Activated naive CD4-positive, alpha-beta T cell treated with anti-CD3 and anti-CD28 coated beads, Interleukin-2, amount 10 ng/mL, durations not matched to agents 7 days and 5 days (primary cell): Measurements from ENCODE around the gene GATM.
A peak's percentile ranks its signal among the peaks of the same experiment; 100 is the strongest.
"Not testable (repeated sequence)": the region's sequence is repeated elsewhere in the genome, so short reads cannot be mapped to it uniquely, and the experiment has no call there.

Experiments
- CTCF ChIA-PET: fragments of 350-600 bp; sonication (Branson Sonifier 250); formaldehyde crosslinking; loops from one replicate; lab custom pipeline; 2021; ENCODE audit warnings: antibody characterized with exemption; lab: Charles Lee
- DNase-seq: peaks from one replicate; pipeline ENCODE4 v3.0.0-alpha.2; 2020
- H3K27ac Mint-ChIP-seq: one replicate; pipeline ENCODE4 v1.8.0; 2021; ENCODE audit warnings: mild to moderate bottlenecking, moderate library complexity, mixed read lengths
- H3K27me3 Mint-ChIP-seq: one replicate; pipeline ENCODE4 v1.8.0; 2021; ENCODE audit warnings: mild to moderate bottlenecking, mixed read lengths
- H3K36me3 Mint-ChIP-seq: one replicate; pipeline ENCODE4 v1.8.0; 2021; ENCODE audit warnings: mixed read lengths
- H3K4me1 Mint-ChIP-seq: one replicate; pipeline ENCODE4 v1.8.0; 2021; ENCODE audit warnings: mixed read lengths
- H3K4me3 Mint-ChIP-seq: one replicate; pipeline ENCODE4 v1.8.0; 2021; ENCODE audit warnings: mild to moderate bottlenecking, moderate library complexity, mixed read lengths
- H3K9me3 Mint-ChIP-seq: one replicate; pipeline ENCODE4 v1.8.0; 2021; ENCODE audit warnings: mixed read lengths

Gene GATM

DNA sequence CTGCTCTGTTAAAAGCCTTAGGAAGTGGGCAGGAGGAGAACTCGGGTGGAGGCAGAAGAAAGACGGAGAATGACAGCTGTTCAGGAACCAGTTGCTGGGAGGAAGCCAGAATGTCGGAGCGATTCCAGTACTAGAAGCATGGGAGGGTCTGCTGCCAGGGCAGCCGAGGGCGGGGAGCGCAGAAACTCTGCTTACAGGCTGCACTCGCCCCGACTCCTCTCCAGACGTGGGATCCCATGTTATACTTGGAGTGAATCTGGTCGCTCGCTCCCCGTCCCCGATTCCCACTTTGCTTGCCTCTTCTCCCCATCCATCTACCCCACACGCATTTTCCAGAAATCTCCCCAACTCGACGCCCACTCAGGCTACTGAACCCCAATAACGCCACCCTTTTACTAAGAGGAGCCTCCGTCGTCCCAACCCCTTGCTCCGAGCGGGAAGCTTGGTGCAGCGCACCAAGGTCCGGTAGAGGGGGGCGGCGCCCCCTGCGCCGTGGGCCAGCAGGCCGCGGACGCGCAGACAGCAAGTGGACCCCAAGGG, 665 bp downstream of the GATM start:
- CTCF ChIA-PET = no interaction called here
- no peak overlapping the region for H3K27ac Mint-ChIP-seq
- H3K9me3 Mint-ChIP-seq = no peaks in the 10 kb centered on the region
- H3K4me1 Mint-ChIP-seq = peaks cover 14% of the 10 kb centered on the region
- H3K36me3 Mint-ChIP-seq = no peaks in the 10 kb centered on the region
- peak overlapping the region; percentile 69 for H3K4me3 Mint-ChIP-seq
- DNase-seq = no peak
- H3K27me3 Mint-ChIP-seq = peaks cover 62% of the 10 kb centered on the region

DNA sequence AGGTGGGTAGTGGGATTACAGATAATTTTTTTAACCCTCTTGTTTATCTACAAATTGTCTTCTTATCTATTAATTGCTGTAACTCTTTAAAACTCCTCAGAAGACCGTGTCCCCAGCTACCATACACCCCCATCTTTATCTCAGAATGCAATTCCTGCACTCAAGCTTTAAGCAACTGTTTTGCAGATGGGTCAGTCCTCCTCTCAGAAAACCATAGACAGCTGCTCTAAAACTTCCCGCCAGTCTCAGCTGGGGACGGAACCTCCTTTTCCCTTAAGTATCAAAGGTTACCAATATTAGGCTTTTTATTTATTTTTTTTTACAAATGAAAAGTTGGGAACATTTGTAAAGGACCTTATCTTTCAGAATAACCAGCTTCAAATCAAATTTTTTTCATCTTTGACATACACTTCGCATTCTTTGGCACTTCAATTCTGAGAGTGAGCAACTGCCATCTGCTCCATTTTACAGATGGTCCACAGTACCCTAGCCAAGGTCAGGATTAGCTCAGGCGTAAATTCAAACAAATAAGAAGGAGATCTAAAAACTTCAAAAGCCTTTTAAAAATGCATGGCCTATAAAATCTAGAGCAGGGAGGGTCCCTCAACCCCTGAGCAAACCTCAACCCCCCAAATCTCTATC, 1.3 kb downstream of the GATM start:
- peaks cover 14% of the 10 kb centered on the region for H3K4me1 Mint-ChIP-seq
- H3K27me3 Mint-ChIP-seq = peaks cover 61% of the 10 kb centered on the region
- H3K36me3 Mint-ChIP-seq = no peaks in the 10 kb centered on the region
- H3K9me3 Mint-ChIP-seq = no peaks in the 10 kb centered on the region
- H3K27ac Mint-ChIP-seq = no peak overlapping the region
- no peak for DNase-seq
- CTCF ChIA-PET = no interaction called here
- H3K4me3 Mint-ChIP-seq = peak overlapping the region; percentile 69

DNA sequence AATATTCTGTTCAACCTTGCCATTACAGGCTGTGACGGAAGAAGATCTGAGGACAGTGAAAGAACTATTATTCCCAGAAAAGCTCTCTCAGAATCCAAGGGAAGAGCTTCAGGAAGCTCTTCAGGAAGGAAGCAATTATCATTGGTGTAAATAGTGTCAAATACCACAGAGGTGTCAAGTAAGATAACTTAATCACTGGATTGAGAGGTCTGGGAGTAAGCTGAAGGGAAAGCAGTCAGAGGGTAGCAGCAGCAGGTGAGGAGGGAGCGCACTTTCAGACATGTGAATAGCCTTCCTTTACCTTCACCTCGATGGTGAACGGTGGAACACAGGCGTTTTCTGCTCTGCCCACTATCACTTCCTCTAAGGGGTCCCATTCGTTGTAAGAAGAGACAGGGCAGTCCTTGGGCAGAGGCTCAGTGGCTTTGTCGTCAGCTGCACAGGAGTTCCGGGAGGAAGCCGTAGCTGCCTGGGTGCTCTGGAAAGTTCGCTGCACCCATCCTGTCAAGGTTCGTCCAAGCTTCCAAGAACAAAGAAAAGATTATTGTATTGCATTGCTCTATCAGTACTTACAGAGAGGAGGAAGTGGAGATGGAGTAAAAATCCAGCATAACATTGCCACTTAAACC, 1.9 kb downstream of the GATM start:
- H3K36me3 Mint-ChIP-seq = no peaks in the 10 kb centered on the region
- H3K4me3 Mint-ChIP-seq = no peak overlapping the region
- no peak for DNase-seq
- H3K9me3 Mint-ChIP-seq = no peaks in the 10 kb centered on the region
- CTCF ChIA-PET = no interaction called here
- peaks cover 14% of the 10 kb centered on the region for H3K4me1 Mint-ChIP-seq
- H3K27me3 Mint-ChIP-seq = peaks cover 59% of the 10 kb centered on the region
- no peak overlapping the region for H3K27ac Mint-ChIP-seq

DNA sequence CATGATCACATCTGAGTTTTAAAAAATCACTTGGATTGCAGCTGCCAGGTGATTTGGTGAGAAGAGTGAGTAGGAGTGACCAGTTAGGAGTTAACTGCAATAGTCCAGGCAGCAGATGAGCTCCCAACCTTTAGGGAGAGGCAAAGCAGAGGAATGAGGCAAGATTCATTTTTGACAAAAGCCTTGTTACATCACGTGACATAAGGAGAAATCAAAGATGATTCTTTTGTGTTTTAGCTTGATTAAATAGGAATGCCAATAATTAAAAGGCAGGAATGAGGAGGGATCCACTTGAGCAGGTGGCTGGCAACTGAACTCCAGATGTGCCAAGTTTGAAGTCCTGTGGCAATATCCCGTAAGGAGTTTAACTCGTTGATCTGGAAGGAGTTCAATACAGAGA, 2.5 kb downstream of the GATM start:
- CTCF ChIA-PET = no interaction called here
- Mint-ChIP-seq H3K27ac (no peak overlapping the region), H3K27me3 (peaks cover 59% of the 10 kb centered on the region), H3K9me3 (no peaks in the 10 kb centered on the region), H3K36me3 (no peaks in the 10 kb centered on the region), H3K4me3 (no peak overlapping the region), H3K4me1 (peaks cover 14% of the 10 kb centered on the region)
- no peak for DNase-seq

DNA sequence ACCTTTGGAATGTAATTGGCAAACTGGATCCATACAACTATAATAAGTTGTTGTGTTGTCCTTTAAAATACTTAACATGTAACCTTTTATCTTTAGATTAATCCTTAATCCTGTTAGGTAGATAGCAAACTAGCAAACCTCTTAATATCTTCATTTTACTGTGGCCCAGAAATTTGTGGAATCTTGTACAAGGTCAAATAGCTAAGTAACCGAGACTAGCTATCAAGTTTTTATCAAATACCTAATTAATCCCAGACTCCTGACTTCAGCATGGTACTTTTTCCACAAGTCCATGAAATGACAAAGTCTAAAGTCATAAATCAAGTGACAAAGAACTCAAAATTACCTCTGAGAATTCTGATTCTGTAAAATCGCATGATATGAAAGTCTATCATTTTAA, 4.4 kb downstream of the GATM start:
- no peaks in the 10 kb centered on the region for H3K36me3 Mint-ChIP-seq
- no peak for DNase-seq
- H3K4me3 Mint-ChIP-seq = no peak overlapping the region
- peaks cover 51% of the 10 kb centered on the region for H3K27me3 Mint-ChIP-seq
- H3K4me1 Mint-ChIP-seq = peaks cover 13% of the 10 kb centered on the region
- no peaks in the 10 kb centered on the region for H3K9me3 Mint-ChIP-seq
- no peak overlapping the region for H3K27ac Mint-ChIP-seq
- CTCF ChIA-PET = interaction anchor here (1.4 kb wide), 1 partner anchor 9 kb away, joined by 3 read pairs; no protein-coding TSS in a partner anchor

DNA sequence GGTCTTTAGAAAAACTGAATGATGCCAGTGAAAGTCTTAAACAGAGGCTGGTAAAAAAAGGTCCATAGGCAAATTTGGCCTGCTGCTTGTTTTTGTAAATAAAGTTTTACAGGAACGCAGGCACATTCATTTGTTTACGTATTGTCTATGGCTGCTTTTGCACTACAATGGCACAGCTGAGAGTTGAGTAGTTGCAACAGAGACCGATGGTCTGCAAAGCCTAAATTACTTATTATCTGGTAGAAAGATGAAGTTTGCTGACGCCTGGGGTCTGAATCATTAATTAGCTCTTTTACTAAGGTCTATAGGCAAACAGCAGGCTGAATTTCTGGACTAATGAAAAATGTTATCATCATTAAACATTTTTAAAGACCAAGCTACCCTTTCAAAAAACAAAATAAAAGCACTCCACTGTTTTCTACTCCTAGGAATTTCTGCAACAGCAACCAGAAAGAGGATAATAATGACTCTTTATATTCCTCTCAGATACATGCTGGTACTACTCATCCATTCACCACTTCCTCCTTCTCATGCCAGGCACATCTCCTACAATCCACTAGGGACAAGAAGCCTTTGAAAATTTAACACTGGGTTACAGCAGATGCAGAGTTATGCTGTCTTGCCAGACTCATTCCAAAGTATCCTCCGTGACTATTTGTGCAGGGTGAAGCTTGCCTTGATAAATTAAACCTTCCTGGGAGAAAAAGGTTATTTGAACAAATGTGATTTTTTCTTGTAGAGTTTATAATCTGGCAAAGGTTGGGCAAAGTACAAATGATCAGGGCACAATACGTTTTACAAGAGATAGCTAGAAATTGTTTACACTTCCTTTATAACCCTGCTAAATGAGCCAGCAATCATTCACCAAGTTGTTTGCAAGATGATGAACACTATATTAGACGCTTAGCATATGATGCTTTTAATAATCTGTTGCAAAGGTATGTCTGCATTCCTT, 6.0 kb downstream of the GATM start:
- CTCF ChIA-PET = interaction anchor here (1.5 kb wide), 1 partner anchor 57 kb away, joined by 5 read pairs; no protein-coding TSS in a partner anchor
- DNase-seq = no peak
- no peak overlapping the region for H3K27ac Mint-ChIP-seq
- H3K4me1 Mint-ChIP-seq = peaks cover 2% of the 10 kb centered on the region
- H3K4me3 Mint-ChIP-seq = no peak overlapping the region
- no peaks in the 10 kb centered on the region for H3K36me3 Mint-ChIP-seq
- peaks cover 35% of the 10 kb centered on the region for H3K27me3 Mint-ChIP-seq
- H3K9me3 Mint-ChIP-seq = no peaks in the 10 kb centered on the region

DNA sequence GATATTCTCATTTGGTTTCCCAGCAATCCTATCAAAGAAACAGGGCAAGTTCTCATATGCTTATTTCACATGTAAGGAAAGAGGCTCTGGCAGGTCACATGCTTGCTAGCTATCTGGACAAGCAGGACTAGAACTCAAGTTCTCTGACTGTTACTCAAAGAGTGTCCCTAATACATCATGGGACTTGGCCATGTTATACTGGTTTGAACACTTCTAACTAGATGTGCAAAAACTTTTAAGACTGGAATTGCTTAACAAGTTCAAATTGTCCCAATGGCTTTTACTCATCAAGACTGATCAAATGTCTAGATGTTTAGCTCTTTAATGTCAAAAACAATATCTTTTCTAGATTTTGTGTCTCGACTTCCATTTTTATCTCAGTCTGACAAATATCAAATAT, 6.8 kb downstream of the GATM start:
- no peak overlapping the region for H3K4me3 Mint-ChIP-seq
- no peaks in the 10 kb centered on the region for H3K36me3 Mint-ChIP-seq
- no peaks in the 10 kb centered on the region for H3K9me3 Mint-ChIP-seq
- DNase-seq = no peak
- H3K27me3 Mint-ChIP-seq = peaks cover 27% of the 10 kb centered on the region
- H3K4me1 Mint-ChIP-seq = no peaks in the 10 kb centered on the region
- no peak overlapping the region for H3K27ac Mint-ChIP-seq
- CTCF ChIA-PET = interaction anchor here (1.5 kb wide), 1 partner anchor 58 kb away, joined by 5 read pairs; no protein-coding TSS in a partner anchor

DNA sequence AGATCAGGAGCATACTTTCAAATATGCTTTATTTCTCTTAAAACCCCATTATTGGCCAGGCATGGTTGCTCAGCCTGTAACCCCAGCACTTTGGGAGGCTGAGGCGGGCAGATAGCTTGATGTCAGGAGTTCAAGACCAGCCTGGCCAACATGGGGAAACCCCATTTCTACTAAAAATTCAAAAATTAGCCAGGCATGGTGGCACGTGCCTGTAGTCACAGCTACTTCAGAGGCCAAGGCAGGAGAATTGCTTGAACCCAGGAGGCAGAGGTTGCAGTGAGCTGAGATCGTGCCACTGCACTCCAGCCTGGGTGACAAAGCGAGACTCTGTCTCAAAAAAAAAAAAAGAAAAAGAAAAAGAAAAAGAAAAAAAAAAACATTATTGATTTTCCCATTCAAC, 8.3 kb downstream of the GATM start:
- H3K9me3 Mint-ChIP-seq, H3K4me1 Mint-ChIP-seq, DNase-seq, H3K27ac Mint-ChIP-seq, H3K4me3 Mint-ChIP-seq, H3K36me3 Mint-ChIP-seq, CTCF ChIA-PET: not testable (repeated sequence)
- peaks cover 12% of the 10 kb centered on the region for H3K27me3 Mint-ChIP-seq

DNA sequence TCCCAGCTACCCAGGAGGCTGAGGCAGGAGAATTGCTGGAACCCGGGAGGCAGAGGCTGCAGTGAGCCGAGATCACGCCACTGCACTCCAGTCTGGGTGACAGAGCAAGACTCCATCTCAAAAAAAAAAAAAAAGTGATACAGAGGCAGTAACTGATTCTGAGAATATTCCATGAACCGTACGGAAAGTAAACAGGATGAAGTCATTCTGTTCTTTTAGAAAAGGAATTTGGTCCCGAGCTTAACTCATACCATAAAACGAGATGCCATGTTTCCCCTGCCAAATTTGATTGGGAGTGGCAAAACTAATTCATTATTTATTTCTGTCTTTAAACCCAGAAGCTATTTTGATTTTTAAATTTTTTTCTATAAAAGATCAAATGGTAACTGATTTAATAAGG, 11.1 kb downstream of the GATM start:
- not testable (repeated sequence) for H3K9me3 Mint-ChIP-seq, H3K4me1 Mint-ChIP-seq, H3K27ac Mint-ChIP-seq, DNase-seq, H3K36me3 Mint-ChIP-seq, H3K27me3 Mint-ChIP-seq, H3K4me3 Mint-ChIP-seq
- CTCF ChIA-PET = interaction anchor here (0.7 kb wide), 1 partner anchor 8 kb away, joined by 4 read pairs; no protein-coding TSS in a partner anchor

DNA sequence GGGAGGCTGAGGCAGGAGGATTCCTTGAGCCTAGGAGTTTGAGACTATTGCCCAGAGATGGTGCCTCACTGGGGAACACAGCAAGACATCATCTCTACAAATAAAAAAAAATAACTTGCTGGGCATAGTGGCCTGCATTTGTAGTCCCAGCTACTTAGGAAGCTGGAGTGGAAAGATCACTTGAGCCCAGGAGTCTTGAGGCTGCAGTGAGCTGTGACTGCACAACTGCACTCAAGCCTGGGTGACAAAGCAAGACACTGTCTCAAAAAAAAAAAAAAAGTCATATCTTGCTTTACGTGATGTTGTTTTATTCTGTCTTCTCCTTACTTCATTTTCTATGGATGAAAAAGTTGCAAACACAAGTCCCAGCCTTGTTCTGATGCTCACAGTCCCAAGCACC, 14.1 kb downstream of the GATM start:
- CTCF ChIA-PET = no interaction called here
- H3K36me3 Mint-ChIP-seq = no peaks in the 10 kb centered on the region
- H3K27me3 Mint-ChIP-seq = no peaks in the 10 kb centered on the region

DNA sequence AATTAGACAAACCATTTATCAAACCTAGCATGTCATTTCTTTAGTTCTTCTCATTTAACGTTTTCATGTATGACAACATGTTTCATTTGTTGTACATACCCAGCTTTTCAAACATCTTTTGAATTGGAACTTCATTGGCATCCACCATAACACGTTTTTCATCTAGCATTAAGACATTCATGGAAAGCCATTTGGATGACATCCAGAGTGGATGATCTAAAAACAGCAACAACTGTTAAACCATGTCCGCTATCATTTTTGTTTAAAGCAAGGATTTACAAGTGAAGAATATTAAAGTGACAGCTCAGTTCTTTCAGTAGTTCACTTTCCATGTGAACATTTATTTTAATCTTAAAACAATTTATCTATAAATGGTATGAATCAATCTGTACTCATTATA, 14.5 kb downstream of the GATM start:
- Mint-ChIP-seq H3K36me3 (no peaks in the 10 kb centered on the region), H3K9me3 (no peaks in the 10 kb centered on the region), H3K27me3 (no peaks in the 10 kb centered on the region), H3K27ac (no peak overlapping the region), H3K4me1 (no peaks in the 10 kb centered on the region), H3K4me3 (no peak overlapping the region)
- CTCF ChIA-PET = no interaction called here
- DNase-seq = no peak

More for the DNA sequence above, 14.1 kb downstream of the GATM start:
- no peak overlapping the region for H3K27ac Mint-ChIP-seq
- H3K9me3 Mint-ChIP-seq = no peaks in the 10 kb centered on the region
- H3K4me1 Mint-ChIP-seq = no peaks in the 10 kb centered on the region
- DNase-seq = no peak
- H3K4me3 Mint-ChIP-seq = no peak overlapping the region

DNA sequence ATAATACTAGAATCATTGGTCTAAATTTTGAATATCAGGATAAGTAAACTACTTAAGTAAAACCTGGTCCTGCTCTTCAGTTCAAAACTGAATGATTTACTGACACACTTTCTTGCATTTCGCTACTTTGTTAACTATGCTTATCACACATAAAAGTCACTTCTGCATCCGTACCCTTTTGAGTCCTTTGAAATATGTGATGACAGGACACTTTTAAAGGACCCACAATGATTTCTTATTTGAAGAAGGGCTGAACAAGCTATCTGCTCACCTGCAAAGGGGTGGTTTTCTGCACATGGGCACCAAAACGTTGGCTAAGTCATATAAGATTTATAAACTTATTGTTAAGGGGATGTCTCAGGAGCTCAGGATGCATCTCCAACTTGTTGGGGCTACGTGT, 15.0 kb downstream of the GATM start:
- CTCF ChIA-PET = no interaction called here
- H3K4me1 Mint-ChIP-seq = no peaks in the 10 kb centered on the region
- no peak for DNase-seq
- H3K27ac Mint-ChIP-seq = no peak overlapping the region
- H3K36me3 Mint-ChIP-seq = no peaks in the 10 kb centered on the region
- no peak overlapping the region for H3K4me3 Mint-ChIP-seq
- H3K9me3 Mint-ChIP-seq = no peaks in the 10 kb centered on the region
- no peaks in the 10 kb centered on the region for H3K27me3 Mint-ChIP-seq

DNA sequence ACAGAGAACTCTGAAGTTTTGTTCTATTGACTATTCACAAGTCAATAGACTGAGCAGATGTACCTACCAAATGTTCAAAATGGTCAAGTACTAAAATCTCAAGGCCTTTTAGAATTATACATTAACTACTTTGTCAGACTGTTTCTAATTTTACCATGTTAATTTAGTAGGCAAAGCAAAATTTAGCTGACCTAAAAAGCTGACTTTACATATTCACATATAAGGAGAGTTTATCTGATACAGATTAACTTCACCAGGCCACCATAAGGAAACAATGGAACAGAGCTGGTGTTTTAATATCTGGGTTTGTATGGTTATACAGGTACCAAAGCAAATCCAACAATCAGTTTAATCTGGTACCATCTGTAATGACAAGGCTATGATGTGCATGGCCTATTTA, 15.9 kb downstream of the GATM start:
- no peaks in the 10 kb centered on the region for H3K4me1 Mint-ChIP-seq
- no peak for DNase-seq
- H3K9me3 Mint-ChIP-seq = no peaks in the 10 kb centered on the region
- no peaks in the 10 kb centered on the region for H3K36me3 Mint-ChIP-seq
- peaks cover 4% of the 10 kb centered on the region for H3K27me3 Mint-ChIP-seq
- CTCF ChIA-PET = no interaction called here
- no peak overlapping the region for H3K4me3 Mint-ChIP-seq
- no peak overlapping the region for H3K27ac Mint-ChIP-seq

DNA sequence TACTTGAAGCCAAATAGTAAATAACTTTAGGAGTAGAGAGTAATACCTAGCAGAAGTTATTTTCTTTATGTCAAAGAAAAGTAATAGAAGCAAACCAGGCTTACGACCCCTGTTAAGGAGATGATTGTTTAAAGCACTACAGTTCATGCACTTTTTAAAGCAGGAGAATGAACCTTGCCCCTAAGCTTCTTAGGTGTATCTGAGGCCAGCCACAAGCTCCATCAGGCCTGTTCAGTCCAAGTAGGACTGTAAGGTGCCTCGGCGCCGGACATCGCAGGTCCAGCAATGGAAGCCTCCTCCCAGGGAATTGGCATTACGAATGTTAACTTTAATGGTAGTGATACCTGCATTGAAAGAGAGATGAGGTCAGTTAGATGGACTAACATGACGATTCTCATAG, 16.5 kb downstream of the GATM start:
- no peaks in the 10 kb centered on the region for H3K9me3 Mint-ChIP-seq
- no peak overlapping the region for H3K4me3 Mint-ChIP-seq
- no peak overlapping the region for H3K27ac Mint-ChIP-seq
- DNase-seq = no peak
- CTCF ChIA-PET = no interaction called here
- no peaks in the 10 kb centered on the region for H3K4me1 Mint-ChIP-seq
- H3K27me3 Mint-ChIP-seq = peaks cover 4% of the 10 kb centered on the region
- no peaks in the 10 kb centered on the region for H3K36me3 Mint-ChIP-seq
